Astrocyte (in vitro differentiated cells and primary cell): ENCODE data around the gene NAV2. TPM values are rescaled to one million over a fixed set of nuclear protein-coding genes. Genes with fewer than 3 reads are reported as not detected.

ENCODE experiments used
- DNase-seq: peaks from one replicate; pipeline ENCODE4 v3.0.0-alpha.2; 2010; ENCODE audit warnings: low read depth
- FAIRE-seq: peaks from 2 replicates; lab custom pipeline; 2011; peaks lifted over from hg19 to GRCh38; lab: Jason Lieb, UNC
- H2AFZ ChIP-seq: 2 replicates; pipeline ENCODE4 v1.6.0; 2012; ENCODE audit warnings: low read depth, low read length, inconsistent platforms
- H3K27ac ChIP-seq: 2 replicates; pipeline ENCODE4 v1.5.1; 2011; ENCODE audit warnings: low read depth, low read length, inconsistent platforms
- H3K27me3 ChIP-seq: 2 replicates; pipeline ENCODE4 v1.6.0; 2011; ENCODE audit warnings: low read length, inconsistent platforms; ENCODE audit not compliant: insufficient read depth
- H3K36me3 ChIP-seq: 2 replicates; pipeline ENCODE4 v1.5.1; 2011; ENCODE audit warnings: low read length, inconsistent platforms; ENCODE audit not compliant: insufficient read depth
- H3K4me1 ChIP-seq: 2 replicates; pipeline ENCODE4 v1.5.1; 2011; ENCODE audit warnings: low read length, inconsistent platforms; ENCODE audit not compliant: insufficient read depth
- H3K4me2 ChIP-seq: 2 replicates; pipeline ENCODE4 v1.6.0; 2012; ENCODE audit warnings: low read length, inconsistent platforms
- H3K4me3 ChIP-seq: 2 replicates; pipeline ENCODE4 v1.5.1; 2011; ENCODE audit warnings: low read depth, mild to moderate bottlenecking, low read length, inconsistent platforms; ENCODE audit not compliant: insufficient read depth
- H3K79me2 ChIP-seq: 2 replicates; pipeline ENCODE4 v1.6.0; 2012; ENCODE audit warnings: mild to moderate bottlenecking, low read length, inconsistent platforms; ENCODE audit not compliant: insufficient read depth
- H3K9ac ChIP-seq: 2 replicates; pipeline ENCODE4 v1.6.0; 2012; ENCODE audit warnings: mild to moderate bottlenecking, low read length, inconsistent platforms
- H3K9me3 ChIP-seq: 2 replicates; pipeline ENCODE4 v1.5.1; 2012; ENCODE audit warnings: low read depth, mild to moderate bottlenecking, low read length, inconsistent platforms; ENCODE audit not compliant: insufficient read depth
- H4K20me1 ChIP-seq: 2 replicates; pipeline ENCODE4 v1.6.0; 2012; ENCODE audit warnings: low read length, inconsistent platforms; ENCODE audit not compliant: insufficient read depth
- H3K27ac Mint-ChIP-seq: one replicate; pipeline ENCODE4 v1.8.0; 2021; ENCODE audit warnings: mild to moderate bottlenecking, mixed read lengths; ENCODE audit not compliant: unreplicated experiment
- H3K27me3 Mint-ChIP-seq: one replicate; pipeline ENCODE4 v1.8.0; 2021; ENCODE audit warnings: low read depth, mixed read lengths; ENCODE audit not compliant: unreplicated experiment
- H3K36me3 Mint-ChIP-seq: one replicate; pipeline ENCODE4 v1.8.0; 2021; ENCODE audit warnings: low read depth, mixed read lengths; ENCODE audit not compliant: unreplicated experiment
- H3K4me1 Mint-ChIP-seq: one replicate; pipeline ENCODE4 v1.8.0; 2021; ENCODE audit warnings: low read depth, mixed read lengths; ENCODE audit not compliant: unreplicated experiment
- H3K4me3 Mint-ChIP-seq: one replicate; pipeline ENCODE4 v1.8.0; 2021; ENCODE audit warnings: mild to moderate bottlenecking, moderate library complexity, mixed read lengths; ENCODE audit not compliant: unreplicated experiment
- H3K9me3 Mint-ChIP-seq: one replicate; pipeline ENCODE4 v1.8.0; 2021; ENCODE audit warnings: mild to moderate bottlenecking, mixed read lengths; ENCODE audit not compliant: unreplicated experiment
- EZH2 ChIP-seq: IDR thresholded peaks from 2 replicates; pipeline ENCODE4 v1.6.1; 2012; ENCODE audit warnings: mild to moderate bottlenecking, low read length, inconsistent platforms; ENCODE audit not compliant: insufficient read depth
- total RNA-seq: library from RNA; stranded (reverse); gene quantifications from 2 replicates; pipeline ENCODE4 v1.2.1, GENCODE V29; 2021
- TF ChIP-seq, protein P1 (sequence below): IDR thresholded peaks from 2 replicates; pipeline ENCODE4 v1.5.1; 2011; ENCODE audit warnings: low read depth, mild to moderate bottlenecking, inconsistent platforms, low read length, moderate library complexity; ENCODE audit not compliant: insufficient read depth

Gene NAV2
- total RNA-seq, 1 donor from 2014 or later: 20.6 TPM

DNA sequence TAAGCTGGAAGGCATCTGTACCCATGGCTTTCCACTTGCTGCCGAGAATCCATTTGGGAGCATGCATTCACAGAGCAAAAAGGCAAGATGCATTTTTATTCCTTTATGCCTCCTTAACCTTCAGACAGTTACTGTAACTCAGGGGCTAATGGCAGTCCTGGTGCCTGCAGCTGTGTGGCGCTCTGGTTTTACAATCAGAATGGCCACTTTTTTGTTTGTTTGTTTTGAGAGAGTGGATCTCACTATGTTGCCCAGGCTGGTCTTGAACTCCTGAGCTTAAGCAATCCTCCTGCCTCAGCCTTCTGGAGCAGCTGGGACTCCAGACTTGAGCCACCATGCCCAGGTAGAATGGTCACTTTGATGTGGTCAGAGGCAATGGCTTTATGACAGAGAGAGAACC is 101.8 kb downstream of the NAV2 start:
- TF ChIP-seq, protein P1, sequence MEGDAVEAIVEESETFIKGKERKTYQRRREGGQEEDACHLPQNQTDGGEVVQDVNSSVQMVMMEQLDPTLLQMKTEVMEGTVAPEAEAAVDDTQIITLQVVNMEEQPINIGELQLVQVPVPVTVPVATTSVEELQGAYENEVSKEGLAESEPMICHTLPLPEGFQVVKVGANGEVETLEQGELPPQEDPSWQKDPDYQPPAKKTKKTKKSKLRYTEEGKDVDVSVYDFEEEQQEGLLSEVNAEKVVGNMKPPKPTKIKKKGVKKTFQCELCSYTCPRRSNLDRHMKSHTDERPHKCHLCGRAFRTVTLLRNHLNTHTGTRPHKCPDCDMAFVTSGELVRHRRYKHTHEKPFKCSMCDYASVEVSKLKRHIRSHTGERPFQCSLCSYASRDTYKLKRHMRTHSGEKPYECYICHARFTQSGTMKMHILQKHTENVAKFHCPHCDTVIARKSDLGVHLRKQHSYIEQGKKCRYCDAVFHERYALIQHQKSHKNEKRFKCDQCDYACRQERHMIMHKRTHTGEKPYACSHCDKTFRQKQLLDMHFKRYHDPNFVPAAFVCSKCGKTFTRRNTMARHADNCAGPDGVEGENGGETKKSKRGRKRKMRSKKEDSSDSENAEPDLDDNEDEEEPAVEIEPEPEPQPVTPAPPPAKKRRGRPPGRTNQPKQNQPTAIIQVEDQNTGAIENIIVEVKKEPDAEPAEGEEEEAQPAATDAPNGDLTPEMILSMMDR: no peak
- no peak for TF ChIP-seq EZH2
- Histone ChIP-seq H3K9me3 (no peaks in the 10 kb centered on the region), H3K36me3 (no peaks in the 10 kb centered on the region), H4K20me1 (peaks cover 37% of the 10 kb centered on the region), H3K79me2 (peaks cover 10% of the 10 kb centered on the region), H3K4me3 (no peak overlapping the region), H3K27ac (no peak overlapping the region), H3K4me2 (no peak overlapping the region), H3K27me3 (no peaks in the 10 kb centered on the region), H3K9ac (no peak overlapping the region), H2AFZ (no peak overlapping the region), H3K4me1 (no peaks in the 10 kb centered on the region)
- H3K27me3 Mint-ChIP-seq: peaks cover 5% of the 10 kb centered on the region
- H3K4me1 Mint-ChIP-seq: peaks cover 5% of the 10 kb centered on the region
- H3K27ac Mint-ChIP-seq: no peak overlapping the region
- peaks cover 2% of the 10 kb centered on the region for H3K36me3 Mint-ChIP-seq
- no peak overlapping the region for H3K4me3 Mint-ChIP-seq
- no peak for DNase-seq
- FAIRE-seq: no peak
- no peaks in the 10 kb centered on the region for H3K9me3 Mint-ChIP-seq

- no peak overlapping the region for H3K4me3 Mint-ChIP-seq
- peaks cover under 1% of the 10 kb centered on the region for H3K36me3 Mint-ChIP-seq
- no peaks in the 10 kb centered on the region for H3K36me3 ChIP-seq
- peaks cover 16% of the 10 kb centered on the region for H3K4me1 Mint-ChIP-seq
- H3K9me3 Mint-ChIP-seq: no peaks in the 10 kb centered on the region
- H3K9me3 ChIP-seq: no peaks in the 10 kb centered on the region
- H3K27ac Mint-ChIP-seq: no peak overlapping the region
- FAIRE-seq (no peak), DNase-seq (no peak)
- TF ChIP-seq, protein P1: no peak
- no peak for TF ChIP-seq EZH2
- H3K9ac ChIP-seq: no peak overlapping the region
- no peaks in the 10 kb centered on the region for H3K4me1 ChIP-seq
- peaks cover 4% of the 10 kb centered on the region for H3K27me3 Mint-ChIP-seq
- H3K79me2 ChIP-seq: peaks cover 12% of the 10 kb centered on the region
- no peaks in the 10 kb centered on the region for H3K27me3 ChIP-seq
- H3K4me3 ChIP-seq: no peak overlapping the region
- H4K20me1 ChIP-seq: peaks cover 50% of the 10 kb centered on the region
- no peak overlapping the region for H3K27ac ChIP-seq
- no peak overlapping the region for H3K4me2 ChIP-seq
- no peak overlapping the region for H2AFZ ChIP-seq
Observed at GRCh38 chr11:19816040-19816439, 103.4 kb downstream of the NAV2 start.

GRCh38 chr11:19816817-19817216 is 104.2 kb downstream of the NAV2 start:
- H3K4me3 ChIP-seq: no peak overlapping the region
- peaks cover 56% of the 10 kb centered on the region for H4K20me1 ChIP-seq
- no peak overlapping the region for H3K4me3 Mint-ChIP-seq
- peaks cover 3% of the 10 kb centered on the region for H3K27me3 Mint-ChIP-seq
- H3K79me2 ChIP-seq: peaks cover 14% of the 10 kb centered on the region
- H3K36me3 ChIP-seq: no peaks in the 10 kb centered on the region
- no peak overlapping the region for H3K4me2 ChIP-seq
- H3K36me3 Mint-ChIP-seq: no peaks in the 10 kb centered on the region
- no peaks in the 10 kb centered on the region for H3K9me3 ChIP-seq
- no peak overlapping the region for H2AFZ ChIP-seq
- TF ChIP-seq, protein P1: no peak
- no peak for TF ChIP-seq EZH2
- no peaks in the 10 kb centered on the region for H3K4me1 ChIP-seq
- DNase-seq (no peak), FAIRE-seq (no peak)
- H3K27me3 ChIP-seq: no peaks in the 10 kb centered on the region
- no peaks in the 10 kb centered on the region for H3K9me3 Mint-ChIP-seq
- no peak overlapping the region for H3K9ac ChIP-seq
- no peak overlapping the region for H3K27ac ChIP-seq
- no peak overlapping the region for H3K27ac Mint-ChIP-seq
- H3K4me1 Mint-ChIP-seq: peaks cover 18% of the 10 kb centered on the region
